Putamen (tissue), 1 donor: ENCODE measurements around the gene DIS3L.
"Not testable (repeated sequence)": the region's sequence is repeated elsewhere in the genome, so short reads cannot be mapped to it uniquely, and the experiment has no call there.

ENCODE experiments used
- DNase-seq: peaks from one replicate; pipeline ENCODE4 v3.0.0-alpha.2; 2016; ENCODE audit warnings: low spot score

Gene DIS3L

DNA sequence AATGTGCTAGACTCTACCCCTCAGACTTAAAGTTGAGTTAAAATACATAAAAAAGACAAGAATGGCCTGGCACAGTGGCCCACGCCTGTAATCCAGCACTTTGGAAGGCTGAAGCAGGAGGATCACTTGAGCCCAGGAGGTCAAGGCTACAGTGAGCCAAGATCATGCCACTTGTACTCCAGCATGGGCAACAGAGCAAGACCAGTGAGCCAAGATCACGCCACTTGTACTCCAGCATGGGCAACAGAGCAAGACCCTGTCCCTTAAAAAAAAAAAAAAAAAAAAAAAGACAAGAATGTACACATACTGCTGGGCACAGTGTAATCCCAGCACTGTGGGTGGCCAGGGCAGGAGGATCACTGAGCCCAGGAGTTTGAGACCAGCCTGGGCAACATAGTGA lies 17.4 kb downstream of the DIS3L start:
- DNase-seq: no peak

DNA sequence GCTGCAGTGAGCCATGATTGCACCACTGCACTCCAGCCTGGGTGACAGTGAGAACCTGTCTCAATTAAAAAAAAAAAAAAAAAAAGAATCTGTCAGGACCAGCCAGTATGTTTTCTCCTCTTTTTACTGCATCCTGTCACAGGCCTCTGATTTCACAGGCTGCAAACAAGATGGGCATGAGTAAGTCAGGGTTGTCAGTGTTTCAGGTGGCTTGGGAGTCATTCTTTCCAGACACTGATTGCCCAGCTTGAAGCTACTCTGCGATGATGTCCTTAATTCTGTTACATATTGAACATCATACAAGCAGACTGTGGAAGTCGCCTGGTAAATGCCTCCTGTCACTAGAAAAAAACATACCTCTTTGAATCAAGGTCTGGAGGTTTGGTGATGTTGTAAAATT lies 18.8 kb downstream of the DIS3L start:
- DNase-seq: no peak

DNA sequence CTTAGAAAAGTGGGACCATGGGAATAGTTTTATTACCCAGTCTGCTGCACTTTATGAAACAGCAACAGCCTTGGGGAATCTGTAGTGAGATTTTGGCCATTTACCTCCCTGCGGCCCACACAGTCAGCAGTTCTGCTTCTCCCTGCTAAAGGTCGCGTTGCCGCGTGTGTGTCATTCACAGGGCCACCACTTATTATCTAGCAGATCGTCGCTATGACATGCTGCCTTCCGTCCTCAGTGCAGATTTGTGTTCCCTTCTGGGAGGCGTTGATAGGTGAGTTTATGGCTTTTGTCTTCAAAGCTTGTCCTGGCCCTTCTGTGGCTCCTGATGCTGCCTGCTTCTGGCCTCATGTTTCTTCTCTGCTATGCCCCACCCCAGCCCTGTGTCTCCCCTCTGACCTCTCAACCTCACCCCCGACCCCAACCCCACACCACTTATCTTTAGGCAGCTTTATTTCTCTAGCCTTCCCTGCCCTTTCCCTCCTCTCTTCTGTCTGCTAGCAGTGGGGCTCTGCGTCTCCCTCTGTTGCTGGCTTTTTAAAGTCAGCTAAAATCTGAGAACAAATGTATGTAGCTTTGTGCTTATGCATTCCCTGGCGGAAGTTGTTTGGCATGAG lies 30.1 kb downstream of the DIS3L start:
- DNase-seq: no peak

DNA sequence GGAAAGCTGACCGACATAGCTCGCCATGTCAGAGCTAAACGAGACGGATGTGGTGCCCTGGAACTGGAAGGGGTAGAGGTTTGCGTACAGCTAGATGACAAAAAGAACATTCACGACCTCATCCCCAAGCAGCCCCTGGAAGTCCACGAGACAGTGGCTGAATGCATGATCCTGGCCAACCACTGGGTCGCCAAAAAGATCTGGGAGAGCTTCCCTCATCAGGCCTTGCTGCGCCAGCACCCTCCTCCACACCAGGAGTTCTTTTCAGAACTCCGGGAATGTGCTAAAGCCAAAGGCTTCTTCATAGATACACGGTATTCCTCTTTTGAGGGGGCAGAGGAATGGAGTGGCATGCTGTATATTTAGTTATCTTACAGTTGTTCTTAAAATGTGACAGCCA lies 32.7 kb downstream of the DIS3L start:
- no peak for DNase-seq

DNA sequence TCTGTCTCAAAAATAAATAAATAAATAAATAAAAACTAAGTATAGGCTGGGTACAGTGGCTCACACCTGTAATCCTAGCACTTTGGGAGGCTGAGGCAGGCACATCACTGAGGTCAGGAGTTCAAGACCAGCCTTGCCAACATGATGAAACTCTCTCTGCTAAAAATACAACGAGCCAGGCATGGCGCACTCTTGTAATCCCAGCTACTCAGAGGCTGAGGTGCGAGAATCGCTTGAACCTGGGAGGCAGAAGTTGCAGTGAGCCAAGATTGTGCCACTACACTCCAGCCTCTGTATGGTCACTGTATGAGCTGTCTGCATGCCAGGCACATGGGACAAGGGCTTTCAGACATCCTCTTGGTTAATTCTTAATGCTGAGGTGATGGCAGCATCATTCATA lies 34.4 kb downstream of the DIS3L start:
- DNase-seq: no peak

DNA sequence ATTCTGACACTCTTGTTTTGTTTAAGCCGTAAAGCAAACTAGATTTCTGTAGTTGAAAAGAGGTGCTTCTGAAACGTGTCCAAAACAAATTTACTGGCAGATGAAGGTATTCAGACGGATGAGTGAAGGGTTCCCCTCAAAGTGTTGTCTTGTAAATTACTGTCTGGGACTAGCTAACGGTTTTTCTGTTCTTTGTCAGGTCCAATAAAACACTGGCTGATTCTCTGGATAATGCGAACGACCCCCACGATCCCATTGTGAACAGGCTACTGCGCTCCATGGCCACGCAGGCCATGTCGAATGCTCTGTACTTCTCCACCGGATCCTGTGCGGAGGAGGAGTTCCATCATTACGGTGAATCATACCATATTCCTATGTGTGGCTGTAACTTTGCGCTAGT lies 35.4 kb downstream of the DIS3L start:
- DNase-seq: no peak

DNA sequence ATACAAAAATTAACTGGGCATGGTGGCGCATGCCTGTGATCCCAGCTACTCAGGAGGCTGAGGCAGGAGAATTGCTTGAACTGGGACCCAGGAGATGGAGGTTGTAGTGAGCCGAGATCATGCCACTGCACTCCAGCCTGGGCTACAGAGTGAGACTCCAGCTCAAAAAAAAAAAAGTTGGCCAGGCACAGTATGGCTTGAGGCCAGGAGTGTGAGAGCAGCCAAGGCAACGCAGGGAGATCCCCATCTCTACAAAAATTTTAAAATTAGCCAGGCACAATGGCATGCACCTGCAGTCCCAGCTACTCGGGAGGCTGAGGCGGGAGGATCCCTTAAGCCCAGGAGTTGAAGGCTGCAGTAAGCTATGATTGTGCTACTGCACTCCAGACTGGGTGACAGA lies 55.2 kb downstream of the DIS3L start:
- DNase-seq: not testable (repeated sequence)

DNA sequence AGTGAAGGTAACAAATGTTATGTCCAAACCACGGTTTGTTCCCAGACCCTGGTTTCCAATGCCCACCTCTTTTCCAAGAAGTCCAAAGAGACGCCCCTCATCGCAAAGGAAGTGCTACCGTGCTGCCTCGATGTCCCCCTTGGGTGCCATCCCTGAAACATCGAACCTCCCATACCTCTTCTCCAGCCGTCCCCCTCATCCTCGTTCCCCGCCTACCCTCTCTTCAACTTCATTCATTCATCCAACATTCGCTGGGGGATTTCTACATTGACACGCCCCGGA lies 62.6 kb downstream of the DIS3L start:
- DNase-seq: no peak

DNA sequence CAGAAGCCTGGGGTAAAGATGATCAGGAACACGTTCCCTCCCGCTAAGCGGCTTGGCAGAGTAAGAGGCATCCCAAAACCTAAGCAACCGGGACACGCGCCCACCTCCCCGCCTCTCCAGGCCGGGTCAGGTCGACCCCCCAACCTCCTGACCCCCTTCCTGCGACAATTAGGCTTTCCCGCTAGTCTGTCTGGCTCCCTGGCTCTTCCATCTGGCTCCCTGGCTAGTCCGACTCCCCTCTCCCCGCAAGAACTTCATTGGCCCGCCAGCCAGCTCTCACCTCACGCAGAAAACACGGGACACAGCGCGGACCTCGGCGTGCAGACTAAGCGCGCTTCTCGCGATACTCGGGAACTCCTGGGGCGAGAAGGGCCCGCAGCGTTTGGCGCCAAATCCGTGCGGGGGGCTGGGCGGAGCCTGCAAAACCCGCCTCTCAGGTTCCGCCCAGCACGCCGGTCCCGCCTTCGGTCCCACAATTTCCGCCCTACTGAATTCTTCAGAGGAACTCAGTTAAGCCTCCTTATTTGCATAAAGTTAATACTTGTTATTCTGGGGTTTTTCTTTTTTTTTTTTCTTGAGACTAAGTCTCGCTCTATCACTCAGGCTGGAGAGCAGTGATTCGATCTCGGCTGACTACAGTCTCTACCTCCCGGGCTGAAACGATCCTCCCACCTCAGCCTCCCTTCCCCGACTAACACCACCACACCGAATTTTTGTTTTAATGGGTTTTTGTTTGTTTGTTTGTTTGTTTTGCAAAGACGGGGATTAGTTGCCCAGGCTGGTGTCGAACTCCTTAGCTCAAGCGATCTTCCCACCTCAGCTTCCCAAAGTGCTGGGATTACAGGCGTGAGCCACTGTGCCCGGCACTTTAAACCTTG lies 63.2 kb downstream of the DIS3L start, which contains the start of gene TIPIN:
TIPIN (minus strand) TSS at position 327 of the 878 bp plus-strand sequence. CDS start 3,738 bp downstream, outside the sequence.
- DNase-seq: peak; percentile 84

DNA sequence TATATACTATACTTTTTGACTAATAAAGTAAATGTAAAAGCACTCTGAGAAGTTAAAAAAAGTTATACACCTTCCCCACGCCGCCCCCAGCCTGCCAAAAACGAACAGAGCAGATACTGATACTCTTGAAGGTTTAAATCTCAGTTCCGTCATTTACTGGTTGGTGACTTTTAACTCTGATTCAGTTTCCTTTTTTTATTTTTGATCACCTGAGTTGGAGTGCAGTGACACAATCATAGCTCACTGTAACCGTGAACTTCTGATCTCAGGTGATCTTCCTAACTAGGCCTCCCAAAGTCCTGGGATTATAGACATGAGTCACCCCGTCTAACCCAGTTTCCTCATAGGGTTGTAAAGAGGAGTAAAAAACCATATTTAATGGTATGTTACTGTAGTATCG lies 66.4 kb downstream of the DIS3L start:
- DNase-seq: peak; percentile 38

DNA sequence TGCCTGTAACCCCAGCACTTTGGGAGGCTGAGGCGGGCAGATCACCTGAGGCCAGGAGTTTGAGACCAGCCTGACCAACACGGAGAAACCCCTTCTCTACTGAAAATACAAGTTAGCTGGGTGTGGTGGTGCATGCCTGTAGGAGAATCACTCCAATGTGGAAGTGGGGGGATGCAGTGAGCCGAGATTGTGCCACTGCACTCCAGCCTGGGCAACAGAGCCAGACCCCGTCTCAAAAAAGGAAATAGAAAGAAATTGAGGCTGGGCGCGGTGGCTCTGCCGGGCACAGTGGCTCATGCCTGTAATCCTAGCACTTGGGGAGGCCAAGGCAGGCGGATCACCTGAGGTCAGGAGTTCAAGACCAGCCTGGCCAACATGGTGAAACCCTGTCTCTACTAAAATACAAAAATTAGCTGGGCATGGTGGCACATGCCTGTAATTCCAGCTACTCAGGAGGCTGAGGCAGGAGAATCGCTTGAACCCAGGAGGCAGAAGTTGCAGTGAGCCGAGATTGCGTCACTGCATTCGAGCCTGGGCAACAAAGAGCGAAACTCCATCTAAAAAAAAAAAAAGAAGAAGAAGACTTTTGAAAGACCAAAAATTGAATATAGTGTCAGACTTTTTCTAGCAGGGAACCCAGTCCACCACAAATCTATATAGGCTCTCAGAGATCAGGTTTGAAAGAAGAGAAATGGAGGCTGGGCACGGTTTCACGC lies 68.5 kb downstream of the DIS3L start:
- not testable (repeated sequence) for DNase-seq

DNA sequence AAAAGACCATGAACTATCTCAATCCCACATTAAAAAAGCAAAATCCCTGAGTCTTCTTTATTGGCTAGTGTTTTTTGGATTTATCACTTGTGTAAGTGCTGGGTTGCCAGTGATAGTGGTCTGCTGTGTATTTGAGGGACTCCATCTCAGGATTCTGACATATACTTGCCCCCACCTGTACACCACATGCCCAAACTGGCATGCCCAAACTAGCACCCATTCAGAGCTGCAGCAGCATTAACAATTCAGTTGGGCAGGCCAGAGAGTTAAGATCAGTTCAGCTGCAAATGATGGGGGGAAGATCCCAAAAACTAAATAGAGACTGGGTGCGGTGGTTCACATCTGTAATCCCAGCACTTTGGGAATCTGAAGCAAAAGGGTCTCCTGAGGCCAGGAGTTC lies 69.4 kb downstream of the DIS3L start:
- DNase-seq: no peak

DNA sequence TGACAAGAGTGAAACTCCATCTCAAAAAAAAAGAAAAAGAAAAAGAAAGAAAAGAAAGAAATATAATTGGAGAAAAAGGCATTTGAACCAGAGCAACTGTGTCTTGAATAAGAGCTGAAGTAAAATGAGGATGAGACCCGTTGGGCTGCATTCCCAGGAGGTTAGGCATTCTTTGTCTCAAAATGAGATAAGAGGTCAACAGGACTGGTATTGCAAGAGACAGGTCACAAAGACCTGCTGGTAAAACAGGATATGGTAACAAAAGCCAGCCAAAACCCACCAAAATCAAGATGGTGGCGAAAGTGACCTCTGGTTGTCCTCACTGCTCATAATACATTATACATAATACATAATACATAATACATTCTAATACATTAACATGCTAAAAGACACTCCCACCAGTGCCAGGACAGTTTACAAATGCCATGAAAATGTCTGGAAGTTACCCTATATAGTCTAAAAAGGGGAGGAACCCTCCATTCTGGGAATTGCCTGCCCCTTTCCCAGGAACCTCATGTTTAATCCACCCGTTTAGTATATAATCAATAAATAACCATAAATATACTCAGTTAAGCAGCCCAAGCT lies 71.7 kb downstream of the DIS3L start:
- no peak for DNase-seq

DNA sequence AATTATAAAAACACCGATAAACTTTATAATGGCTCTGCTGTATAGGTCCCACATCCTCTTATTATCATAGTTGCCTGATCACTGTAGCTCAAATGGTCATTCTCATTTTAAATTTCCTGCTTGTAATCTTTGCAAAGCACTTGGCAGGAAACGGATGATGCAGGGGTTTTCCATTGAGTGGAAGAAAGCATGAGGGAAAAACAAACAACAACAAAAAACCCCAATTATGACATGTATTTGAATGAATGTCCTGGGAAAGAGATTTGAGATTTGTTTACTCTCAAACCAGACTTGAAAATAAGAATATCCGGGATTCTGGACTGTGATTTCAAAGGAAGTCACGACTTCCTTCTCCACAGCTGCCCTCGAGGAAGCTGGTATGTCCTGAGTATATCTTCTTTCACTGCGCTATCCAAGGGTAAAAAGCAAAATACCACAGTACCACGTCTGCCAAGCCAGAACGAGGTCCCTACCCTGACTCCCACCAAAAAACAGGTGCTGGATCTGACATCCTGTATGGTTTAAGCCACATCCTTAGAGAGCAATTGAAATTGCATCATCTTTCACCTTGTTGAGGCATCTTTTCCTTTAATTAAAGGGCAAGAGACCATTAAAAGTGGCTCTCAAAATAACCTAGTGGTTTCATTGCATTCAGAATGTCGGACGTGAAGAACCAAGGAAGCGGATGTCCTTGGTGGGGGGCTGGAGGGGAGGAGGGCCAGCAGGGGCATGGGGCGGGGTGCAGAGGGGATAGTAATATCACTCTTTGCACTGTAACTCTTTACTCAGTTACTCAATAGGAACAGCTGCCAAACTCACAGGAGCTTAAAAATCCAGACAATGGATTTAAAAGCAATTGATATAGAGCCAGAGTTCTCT lies 76.6 kb downstream of the DIS3L start:
- no peak for DNase-seq

DNA sequence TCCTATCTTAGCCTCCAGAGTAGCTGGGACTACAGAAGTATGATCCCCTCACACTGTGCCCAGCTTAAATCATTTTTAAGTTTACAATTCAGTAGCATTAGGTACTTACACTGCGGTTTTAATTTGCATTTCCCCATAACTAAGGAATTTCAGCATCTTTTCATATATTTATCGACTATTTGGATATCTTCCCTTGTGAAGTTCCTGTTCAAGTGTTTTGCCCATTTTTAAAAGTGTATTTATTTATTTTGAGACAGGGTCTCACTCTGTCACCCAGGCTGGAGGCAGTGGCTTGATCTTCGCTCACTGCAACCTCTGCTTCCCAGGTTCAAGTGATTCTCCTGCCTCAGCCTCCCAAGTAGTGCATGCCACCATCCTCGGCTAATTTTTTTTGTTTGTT lies 80.8 kb downstream of the DIS3L start:
- no peak for DNase-seq

DNA sequence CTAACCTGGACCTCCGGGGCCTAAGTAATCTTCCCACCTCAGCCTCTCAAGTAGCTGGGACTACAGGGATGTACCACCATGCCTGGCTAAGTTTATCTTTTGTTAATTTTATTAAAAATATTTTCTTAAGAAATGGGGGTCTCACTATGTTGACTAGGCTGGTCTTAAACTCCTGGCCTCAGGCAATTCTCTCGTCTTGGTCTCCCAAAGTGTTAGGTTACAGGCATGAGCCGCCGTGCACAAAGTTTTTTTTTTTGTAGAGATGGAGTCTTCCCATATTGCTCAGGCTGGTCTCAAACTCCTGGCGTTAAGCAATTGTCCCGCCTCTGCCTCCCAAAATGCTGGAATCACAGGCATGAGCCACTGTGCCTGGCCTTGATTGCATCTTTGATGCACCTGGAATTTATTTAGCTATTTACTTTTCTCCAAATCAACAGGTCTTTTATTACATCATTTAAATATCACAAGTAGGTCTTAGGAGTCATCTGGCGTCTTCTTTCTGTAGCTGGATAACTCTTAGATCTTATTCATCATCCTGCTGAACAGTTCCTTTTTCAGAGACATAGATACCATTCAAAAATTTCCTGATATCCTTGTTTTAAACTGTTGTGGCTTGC lies 85.6 kb downstream of the DIS3L start:
- DNase-seq: no peak

DNA sequence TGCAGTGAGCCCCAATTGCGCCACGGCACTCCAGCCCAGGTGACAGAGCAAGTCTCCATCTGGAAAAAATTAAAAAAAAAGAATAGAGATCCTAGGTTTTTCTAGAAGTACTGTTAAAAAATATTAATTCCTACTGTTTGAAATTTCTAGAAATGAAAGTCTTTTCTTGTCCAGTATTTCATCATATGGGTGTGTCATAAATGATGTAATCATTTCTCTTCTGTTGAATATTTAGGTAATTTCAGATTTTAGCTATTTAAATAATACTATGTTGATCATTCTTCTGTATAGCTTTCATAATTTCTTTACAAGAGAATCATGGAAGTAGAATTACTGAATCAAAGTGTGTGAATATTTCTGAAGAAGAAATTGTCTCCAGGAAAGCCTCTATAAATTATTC lies 88.0 kb downstream of the DIS3L start:
- DNase-seq: not testable (repeated sequence)
